GM21723 (cell line): ENCODE measurements around the gene TRPM2.
"Not testable (repeated sequence)": the region's sequence is repeated elsewhere in the genome, so short reads cannot be mapped to it uniquely, and the experiment has no call there.

Experiments
- ATAC-seq: cut with Tn5 transposase; IDR thresholded peaks from one replicate; pipeline ENCODE4 v1.9.1; 2021; ENCODE audit warnings: mild to moderate bottlenecking, moderate library complexity; ENCODE audit not compliant: unreplicated experiment

TRPM2 gene

GRCh38 chr21:44351535-44352252 is 1.7 kb upstream of the TRPM2 start:
- no peak for ATAC-seq

GRCh38 chr21:44352253-44352860 is 1.1 kb upstream of the TRPM2 start:
- no peak for ATAC-seq

- ATAC-seq = no peak
Measured at GRCh38 chr21:44354001-44354405, 582 bp downstream of the TRPM2 start.

GRCh38 chr21:44354775-44355771 is 1.7 kb downstream of the TRPM2 start:
- ATAC-seq = no peak

- no peak for ATAC-seq
Measured at GRCh38 chr21:44356160-44356559, 2.7 kb downstream of the TRPM2 start.

- ATAC-seq = no peak
Measured at GRCh38 chr21:44356636-44357035, 3.2 kb downstream of the TRPM2 start.

GRCh38 chr21:44357064-44357837 is 3.8 kb downstream of the TRPM2 start:
- ATAC-seq = no peak

GRCh38 chr21:44359396-44359795 is 6.0 kb downstream of the TRPM2 start:
- no peak for ATAC-seq

GRCh38 chr21:44360159-44360558 is 6.7 kb downstream of the TRPM2 start:
- no peak for ATAC-seq

- ATAC-seq = not testable (repeated sequence)
Measured at GRCh38 chr21:44361903-44362302, 8.5 kb downstream of the TRPM2 start.

GRCh38 chr21:44363278-44363677 is 9.9 kb downstream of the TRPM2 start:
- ATAC-seq = no peak

GRCh38 chr21:44364151-44365053 is 11.0 kb downstream of the TRPM2 start:
- ATAC-seq = no peak

GRCh38 chr21:44365251-44365966 is 12.0 kb downstream of the TRPM2 start:
- ATAC-seq = no peak

GRCh38 chr21:44365967-44366585 is 12.7 kb downstream of the TRPM2 start:
- ATAC-seq = no peak

GRCh38 chr21:44366586-44367211 is 13.3 kb downstream of the TRPM2 start:
- no peak for ATAC-seq

- no peak for ATAC-seq
Measured at GRCh38 chr21:44368711-44369446, 15.5 kb downstream of the TRPM2 start.

- no peak for ATAC-seq
Measured at GRCh38 chr21:44370027-44370735, 16.8 kb downstream of the TRPM2 start.
